Fibroblast of lung (primary cell): ENCODE measurements around the gene APLF. TPM values are rescaled to one million over a fixed set of nuclear protein-coding genes. Genes with fewer than 3 reads are reported as not detected.

ENCODE experiments used
- DNase-seq, 2 donors: peaks; one replicate each; pipeline versions ENCODE4 v3.0.0 to v3.0.0-alpha.2; 2010; ENCODE audit warnings: low read depth in 2 of 2
- H2AFZ ChIP-seq: 2 replicates; pipeline ENCODE4 v1.5.1; 2012; ENCODE audit warnings: low read length, control low read depth, inconsistent platforms
- H3K27ac ChIP-seq: 2 replicates; pipeline ENCODE4 v1.5.1; 2011; ENCODE audit warnings: low read length, control low read depth; ENCODE audit not compliant: insufficient read depth
- H3K27me3 ChIP-seq: 2 replicates; pipeline ENCODE4 v1.5.1; 2011; ENCODE audit warnings: mild to moderate bottlenecking, low read length; ENCODE audit not compliant: control insufficient read depth, insufficient read depth
- H3K36me3 ChIP-seq: 2 replicates; pipeline ENCODE4 v1.5.1; 2011; ENCODE audit warnings: low read length; ENCODE audit not compliant: control insufficient read depth, insufficient read depth
- H3K4me1 ChIP-seq: 2 replicates; pipeline ENCODE4 v1.5.1; 2011; ENCODE audit warnings: low read length; ENCODE audit not compliant: control insufficient read depth, insufficient read depth; ENCODE audit errors: extremely low read depth
- H3K4me2 ChIP-seq: 2 replicates; pipeline ENCODE4 v1.5.1; 2011; ENCODE audit warnings: low read length, control low read depth; ENCODE audit not compliant: insufficient read depth; ENCODE audit errors: extremely low read depth
- H3K4me3 ChIP-seq, 4 experiments: fragments of 200-600 bp in 1 of 4; sonication (generic) in 1 of 4; replicated peaks in 1 of 4; 2 replicates each; pipeline ENCODE4 v1.5.1; 2011 to 2016; ENCODE audit warnings: low read length in 4 of 4, low read depth in 3 of 4, mild to moderate bottlenecking in 3 of 4, control low read depth in 2 of 4, inconsistent platforms in 1 of 4, mixed read lengths in 1 of 4; ENCODE audit not compliant: insufficient read depth in 1 of 4; ENCODE audit errors: control extremely low read depth in 1 of 4
- H3K79me2 ChIP-seq: 2 replicates; pipeline ENCODE4 v1.5.1; 2012; ENCODE audit warnings: mild to moderate bottlenecking, low read length, inconsistent platforms; ENCODE audit not compliant: control insufficient read depth, insufficient read depth
- H3K9ac ChIP-seq: 2 replicates; pipeline ENCODE4 v1.5.1; 2011; ENCODE audit warnings: mild to moderate bottlenecking, low read length, control low read depth; ENCODE audit not compliant: insufficient read depth
- H3K9me3 ChIP-seq: 2 replicates; pipeline ENCODE4 v1.5.1; 2012; ENCODE audit warnings: low read depth, low read length; ENCODE audit not compliant: control insufficient read depth, insufficient read depth
- H4K20me1 ChIP-seq: 2 replicates; pipeline ENCODE4 v1.5.1; 2011; ENCODE audit warnings: low read length; ENCODE audit not compliant: control insufficient read depth, insufficient read depth; ENCODE audit errors: extremely low read depth
- CTCF ChIP-seq, 2 donors: IDR thresholded peaks in 1 of 2; conservative IDR thresholded peaks in 1 of 2; 1 replicate in 1 of 2; 2 replicates in 1 of 2; pipeline ENCODE4 v1.5.1; 2011 to 2012; ENCODE audit warnings: low read length in 2 of 2, control low read depth in 1 of 2, inconsistent platforms in 1 of 2, low read depth in 1 of 2, mild to moderate bottlenecking in 1 of 2
- EZH2 ChIP-seq: IDR thresholded peaks from 2 replicates; pipeline ENCODE4 v1.5.1; 2012; ENCODE audit warnings: low read length, control low read depth, mild to moderate bottlenecking; ENCODE audit errors: missing control alignments
- polyA plus RNA-seq, 2 donors: library from polyadenylated mRNA; depleted of rRNA in 1 of 2; stranded (reverse) in 1 of 2; unstranded in 1 of 2; fragments of >200 nt; gene quantifications; 2 replicates each; pipeline ENCODE4 v1.2.1, GENCODE V29; 2011 to 2012; ENCODE audit warnings: missing spikeins in 1 of 2
- total RNA-seq: library from RNA; depleted of rRNA; stranded (reverse); fragments of >200 nt; gene quantifications from 2 replicates; pipeline ENCODE4 v1.2.1, GENCODE V29; 2014

APLF gene
- total and polyA plus RNA-seq, 2 donors (not counting 1 experiment from before 2014, with no cell fraction given): 1.6 to 9.4 TPM

GRCh38 chr2:68588589-68588988 is 121.2 kb downstream of the APLF start:
- no peak overlapping the region for H2AFZ ChIP-seq
- H3K27me3 ChIP-seq: no peaks in the 10 kb centered on the region
- H3K79me2 ChIP-seq: no peaks in the 10 kb centered on the region
- no peak for DNase-seq
- H3K4me2 ChIP-seq: no peak overlapping the region
- TF ChIP-seq CTCF (conservative IDR thresholded peaks at IDR 0.05 in 1 of 2, IDR thresholded peaks at IDR 0.05 in 1 of 2; ENCODE audit: low read depth in 1 of 2, low read length in 2 of 2) (no peak), EZH2 (no peak)
- no peak overlapping the region for H3K4me3 ChIP-seq
- no peaks in the 10 kb centered on the region for H3K9me3 ChIP-seq
- H4K20me1 ChIP-seq: no peaks in the 10 kb centered on the region
- no peaks in the 10 kb centered on the region for H3K36me3 ChIP-seq
- no peak overlapping the region for H3K9ac ChIP-seq
- H3K4me1 ChIP-seq: no peaks in the 10 kb centered on the region
- H3K27ac ChIP-seq: no peak overlapping the region

- no peak for TF ChIP-seq EZH2
- TF ChIP-seq CTCF (conservative IDR thresholded peaks at IDR 0.05 in 1 of 2, IDR thresholded peaks at IDR 0.05 in 1 of 2; ENCODE audit: low read depth in 1 of 2, low read length in 2 of 2): no peak
- Histone ChIP-seq H3K4me3 (no peak overlapping the region), H3K9me3 (no peaks in the 10 kb centered on the region), H3K4me1 (no peaks in the 10 kb centered on the region), H3K79me2 (no peaks in the 10 kb centered on the region), H3K36me3 (no peaks in the 10 kb centered on the region), H3K4me2 (no peak overlapping the region), H4K20me1 (no peaks in the 10 kb centered on the region), H2AFZ (no peak overlapping the region), H3K27ac (no peak overlapping the region), H3K9ac (no peak overlapping the region), H3K27me3 (no peaks in the 10 kb centered on the region)
- no peak for DNase-seq
Measured at GRCh38 chr2:68589963-68590362, 122.6 kb downstream of the APLF start.

- Histone ChIP-seq H3K4me3 (no peak overlapping the region), H3K36me3 (no peaks in the 10 kb centered on the region), H3K9me3 (no peaks in the 10 kb centered on the region), H4K20me1 (no peaks in the 10 kb centered on the region), H3K27ac (no peak overlapping the region), H3K4me2 (no peak overlapping the region), H3K9ac (no peak overlapping the region), H3K4me1 (no peaks in the 10 kb centered on the region), H3K79me2 (no peaks in the 10 kb centered on the region), H2AFZ (no peak overlapping the region), H3K27me3 (no peaks in the 10 kb centered on the region)
- no peak for TF ChIP-seq EZH2
- DNase-seq: no peak
Measured at GRCh38 chr2:68590702-68591101, 123.3 kb downstream of the APLF start.
